Measurements from ENCODE around the gene AHRR. TPM values are rescaled to one million over a fixed set of nuclear protein-coding genes. Genes with fewer than 3 reads are reported as not detected.

AHRR gene
- total and polyA plus RNA-seq, 10 of the 15 experiments (the other 5 are each of a cell fraction or from before 2014, with no cell fraction given) = 0.90 to 35.2 (median 19.2) TPM

DNA sequence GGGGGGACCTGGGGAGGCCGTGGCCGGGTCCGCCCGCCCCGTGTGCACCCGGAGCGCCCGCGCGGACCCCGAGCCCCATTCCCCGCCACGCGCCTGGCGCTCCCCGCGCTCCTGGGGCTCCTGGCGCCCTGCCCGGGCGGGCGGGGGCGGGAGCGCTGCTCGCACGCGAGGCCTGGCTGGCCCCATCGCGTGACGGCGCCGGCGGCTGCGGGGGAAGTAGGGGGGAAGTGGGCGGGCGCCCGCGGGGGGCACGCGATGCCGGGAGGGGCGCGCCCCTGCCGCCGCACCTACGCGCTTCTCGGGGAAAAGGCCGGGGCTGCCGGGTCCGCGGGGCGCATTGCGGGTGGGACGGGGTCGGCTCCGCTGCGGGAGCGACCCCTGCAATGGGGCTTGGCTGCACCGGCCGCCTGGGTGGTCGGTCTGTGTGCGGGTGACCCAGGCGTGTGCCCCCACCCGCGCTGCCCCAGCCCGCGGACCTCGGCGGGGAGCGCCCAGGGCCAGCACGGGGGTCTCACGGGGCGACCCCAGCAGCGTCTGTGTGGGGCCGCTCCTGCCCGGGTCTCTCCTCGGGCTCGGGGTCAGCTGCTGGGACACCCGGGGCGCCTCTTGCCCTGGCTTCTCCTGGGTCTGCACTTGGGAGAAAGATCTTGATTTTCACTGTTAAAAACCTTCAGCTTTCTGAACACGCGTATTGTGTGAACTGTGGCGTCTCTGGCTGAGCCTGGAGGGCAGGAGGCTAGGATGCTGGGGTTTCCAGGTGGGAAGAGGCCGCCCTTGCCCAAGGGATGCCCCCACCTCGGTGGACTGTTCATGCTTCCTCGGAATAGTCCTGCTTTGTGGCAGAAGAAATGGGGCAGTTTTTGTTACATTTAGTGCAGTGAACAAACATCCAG lies 52.4 kb downstream of the AHRR start (continued):
- TF ChIP-seq NFYA (IDR thresholded peaks at IDR 0.05; ENCODE audit: borderline replicate concordance, low read depth, low read length) (no peak), WRNIP1 (IDR thresholded peaks at IDR 0.05; ENCODE audit: borderline replicate concordance, low read depth, low read length) (no peak), LARP7 (IDR thresholded peaks at IDR 0.05) (peak; percentile 87), EZH2 (IDR thresholded peaks at IDR 0.05; ENCODE audit: borderline replicate concordance, control insufficient read depth, low read depth, low read length) (no peak), SPI1 (IDR thresholded peaks at IDR 0.05; ENCODE audit: borderline replicate concordance, insufficient read depth, low read depth, low read length) (peak; percentile 65; the same call in 1 of the 2 replicates), CHD4 (IDR thresholded peaks at IDR 0.05) (no peak), TAF1 (IDR thresholded peaks at IDR 0.05; ENCODE audit: borderline replicate concordance, low read depth, low read length) (no peak; the same call in 1 of the 2 replicates), SRF (IDR thresholded peaks at IDR 0.05; ENCODE audit: low read depth in 2 of 2, low read length in 2 of 2) (peak in 1 of 2 experiments; percentile 50; a peak in 1 of 4 replicates), STAT1 (conservative IDR thresholded peaks at IDR 0.05) (no peak), POLR2A (IDR thresholded peaks at IDR 0.05; ENCODE audit: low read depth, low read length) (peak; percentile 79), NFXL1 (IDR thresholded peaks at IDR 0.05; ENCODE audit: borderline replicate concordance) (0 out of 2 replicates have a peak, but pooled peaks have one; percentile 18), PAX8 (IDR thresholded peaks at IDR 0.05) (no peak), NRF1 (conservative IDR thresholded peaks at IDR 0.05; ENCODE audit: low read depth, low read length) (no peak), POU2F2 (IDR thresholded peaks at IDR 0.05; ENCODE audit: borderline replicate concordance, low read depth, low read length) (peak; percentile 88; the same call in 2 of the 3 replicates), IKZF2 (IDR thresholded peaks at IDR 0.05) (no peak), FOXK2 (IDR thresholded peaks at IDR 0.05) (no peak), HDAC2 (IDR thresholded peaks at IDR 0.05) (no peak), IRF4 (IDR thresholded peaks at IDR 0.05; ENCODE audit: low read depth, low read length) (no peak), CHD1 (IDR thresholded peaks at IDR 0.05; ENCODE audit: low read depth, low read length) (no peak), FOXM1 (IDR thresholded peaks at IDR 0.05; ENCODE audit: low read depth, low read length) (no peak)
- TF ChIP-seq, protein P1, sequence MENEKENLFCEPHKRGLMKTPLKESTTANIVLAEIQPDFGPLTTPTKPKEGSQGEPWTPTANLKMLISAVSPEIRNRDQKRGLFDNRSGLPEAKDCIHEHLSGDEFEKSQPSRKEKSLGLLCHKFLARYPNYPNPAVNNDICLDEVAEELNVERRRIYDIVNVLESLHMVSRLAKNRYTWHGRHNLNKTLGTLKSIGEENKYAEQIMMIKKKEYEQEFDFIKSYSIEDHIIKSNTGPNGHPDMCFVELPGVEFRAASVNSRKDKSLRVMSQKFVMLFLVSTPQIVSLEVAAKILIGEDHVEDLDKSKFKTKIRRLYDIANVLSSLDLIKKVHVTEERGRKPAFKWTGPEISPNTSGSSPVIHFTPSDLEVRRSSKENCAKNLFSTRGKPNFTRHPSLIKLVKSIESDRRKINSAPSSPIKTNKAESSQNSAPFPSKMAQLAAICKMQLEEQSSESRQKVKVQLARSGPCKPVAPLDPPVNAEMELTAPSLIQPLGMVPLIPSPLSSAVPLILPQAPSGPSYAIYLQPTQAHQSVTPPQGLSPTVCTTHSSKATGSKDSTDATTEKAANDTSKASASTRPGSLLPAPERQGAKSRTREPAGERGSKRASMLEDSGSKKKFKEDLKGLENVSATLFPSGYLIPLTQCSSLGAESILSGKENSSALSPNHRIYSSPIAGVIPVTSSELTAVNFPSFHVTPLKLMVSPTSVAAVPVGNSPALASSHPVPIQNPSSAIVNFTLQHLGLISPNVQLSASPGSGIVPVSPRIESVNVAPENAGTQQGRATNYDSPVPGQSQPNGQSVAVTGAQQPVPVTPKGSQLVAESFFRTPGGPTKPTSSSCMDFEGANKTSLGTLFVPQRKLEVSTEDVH (IDR thresholded peaks at IDR 0.05; ENCODE audit: low read depth, partially characterized antibody) = no peak
- TF ChIP-seq, protein P2, sequence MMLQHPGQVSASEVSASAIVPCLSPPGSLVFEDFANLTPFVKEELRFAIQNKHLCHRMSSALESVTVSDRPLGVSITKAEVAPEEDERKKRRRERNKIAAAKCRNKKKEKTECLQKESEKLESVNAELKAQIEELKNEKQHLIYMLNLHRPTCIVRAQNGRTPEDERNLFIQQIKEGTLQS (IDR thresholded peaks at IDR 0.05; ENCODE audit: borderline replicate concordance, extremely low read depth, low read depth, low read length) = no peak
- TF ChIP-seq, protein P3, sequence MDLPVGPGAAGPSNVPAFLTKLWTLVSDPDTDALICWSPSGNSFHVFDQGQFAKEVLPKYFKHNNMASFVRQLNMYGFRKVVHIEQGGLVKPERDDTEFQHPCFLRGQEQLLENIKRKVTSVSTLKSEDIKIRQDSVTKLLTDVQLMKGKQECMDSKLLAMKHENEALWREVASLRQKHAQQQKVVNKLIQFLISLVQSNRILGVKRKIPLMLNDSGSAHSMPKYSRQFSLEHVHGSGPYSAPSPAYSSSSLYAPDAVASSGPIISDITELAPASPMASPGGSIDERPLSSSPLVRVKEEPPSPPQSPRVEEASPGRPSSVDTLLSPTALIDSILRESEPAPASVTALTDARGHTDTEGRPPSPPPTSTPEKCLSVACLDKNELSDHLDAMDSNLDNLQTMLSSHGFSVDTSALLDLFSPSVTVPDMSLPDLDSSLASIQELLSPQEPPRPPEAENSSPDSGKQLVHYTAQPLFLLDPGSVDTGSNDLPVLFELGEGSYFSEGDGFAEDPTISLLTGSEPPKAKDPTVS (IDR thresholded peaks at IDR 0.05; ENCODE audit: low read depth, low read length) = no peak
- TF ChIP-seq, protein P4, sequence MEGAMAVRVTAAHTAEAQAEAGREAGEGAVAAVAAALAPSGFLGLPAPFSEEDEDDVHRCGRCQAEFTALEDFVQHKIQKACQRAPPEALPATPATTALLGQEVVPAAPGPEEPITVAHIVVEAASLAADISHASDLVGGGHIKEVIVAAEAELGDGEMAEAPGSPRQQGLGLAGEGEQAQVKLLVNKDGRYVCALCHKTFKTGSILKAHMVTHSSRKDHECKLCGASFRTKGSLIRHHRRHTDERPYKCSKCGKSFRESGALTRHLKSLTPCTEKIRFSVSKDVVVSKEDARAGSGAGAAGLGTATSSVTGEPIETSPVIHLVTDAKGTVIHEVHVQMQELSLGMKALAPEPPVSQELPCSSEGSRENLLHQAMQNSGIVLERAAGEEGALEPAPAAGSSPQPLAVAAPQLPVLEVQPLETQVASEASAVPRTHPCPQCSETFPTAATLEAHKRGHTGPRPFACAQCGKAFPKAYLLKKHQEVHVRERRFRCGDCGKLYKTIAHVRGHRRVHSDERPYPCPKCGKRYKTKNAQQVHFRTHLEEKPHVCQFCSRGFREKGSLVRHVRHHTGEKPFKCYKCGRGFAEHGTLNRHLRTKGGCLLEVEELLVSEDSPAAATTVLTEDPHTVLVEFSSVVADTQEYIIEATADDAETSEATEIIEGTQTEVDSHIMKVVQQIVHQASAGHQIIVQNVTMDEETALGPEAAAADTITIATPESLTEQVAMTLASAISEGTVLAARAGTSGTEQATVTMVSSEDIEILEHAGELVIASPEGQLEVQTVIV (IDR thresholded peaks at IDR 0.05; ENCODE audit: borderline replicate concordance, partially characterized antibody) = no peak

Measured in GM12878 (cell line).